PC-3 (cell line): ENCODE results near the gene KCNV2.

Experiments
- CTCF ChIP-seq: fragments of 300-600 bp; sonication (generic); conservative IDR thresholded peaks from 2 replicates; pipeline ENCODE4 v1.5.1; 2017; ENCODE audit warnings: antibody characterized with exemption, low read depth, mild to moderate bottlenecking, low read length
- EZH2 ChIP-seq: fragments of 300-600 bp; sonication (generic); IDR thresholded peaks from one replicate; pipeline ENCODE4 v1.6.1; 2017; ENCODE audit warnings: antibody characterized with exemption, mild to moderate bottlenecking, low read length; ENCODE audit not compliant: unreplicated experiment
- EZH2phosphoT487 ChIP-seq: fragments of 300-600 bp; sonication (generic); IDR thresholded peaks from 2 replicates; pipeline ENCODE4 v1.6.1; 2018; ENCODE audit warnings: mild to moderate bottlenecking, antibody characterized with exemption, low read length, borderline replicate concordance

- TF ChIP-seq CTCF (no peak), EZH2phosphoT487 (no peak), EZH2 (no peak)
Measured at GRCh38 chr9:2761424-2761823, 44.1 kb downstream of the KCNV2 start.
